Immature natural killer cell (primary cell): ENCODE results near the gene PLAC8L1. TPM values are rescaled to one million over a fixed set of nuclear protein-coding genes. Genes with fewer than 3 reads are reported as not detected.

Source experiments
- DNase-seq, 3 donors: peaks; one replicate each; pipeline ENCODE4 v3.0.0; 2022; ENCODE audit warnings: mixed read lengths in 1 of 3
- H3K27ac Mint-ChIP-seq, 6 donors: one replicate each; pipeline ENCODE4 v1.8.0; 2020; ENCODE audit warnings: mixed read lengths in 6 of 6, mild to moderate bottlenecking in 5 of 6, inconsistent platforms in 4 of 6, moderate library complexity in 3 of 6
- H3K27me3 Mint-ChIP-seq, 3 donors: one replicate each; pipeline ENCODE4 v1.8.0; 2020 to 2021; ENCODE audit warnings: low read depth in 3 of 3, mild to moderate bottlenecking in 3 of 3, mixed read lengths in 3 of 3, moderate library complexity in 3 of 3, inconsistent platforms in 1 of 3
- H3K36me3 Mint-ChIP-seq, 3 donors: one replicate each; pipeline ENCODE4 v1.8.0; 2020; ENCODE audit warnings: mixed read lengths in 3 of 3, inconsistent platforms in 2 of 3, mild to moderate bottlenecking in 2 of 3
- H3K4me1 Mint-ChIP-seq, 2 donors: one replicate each; pipeline ENCODE4 v1.8.0; 2020; ENCODE audit warnings: inconsistent platforms in 2 of 2, mild to moderate bottlenecking in 2 of 2, mixed read lengths in 2 of 2, moderate library complexity in 1 of 2
- H3K4me3 Mint-ChIP-seq, 5 donors: one replicate each; pipeline ENCODE4 v1.8.0; 2020; ENCODE audit warnings: mild to moderate bottlenecking in 5 of 5, mixed read lengths in 5 of 5, inconsistent platforms in 3 of 5, moderate library complexity in 3 of 5
- H3K9me3 Mint-ChIP-seq, 6 donors: one replicate each; pipeline ENCODE4 v1.8.0; 2020; ENCODE audit warnings: mild to moderate bottlenecking in 6 of 6, mixed read lengths in 6 of 6, inconsistent platforms in 4 of 6, moderate library complexity in 3 of 6
- polyA plus RNA-seq, 3 donors: library from polyadenylated mRNA; unstranded; fragments of 300-500 nt; fragmentation: Illumina TruSeq; gene quantifications; one replicate each; pipeline ENCODE4 v1.2.3, GENCODE V29; 2021

The PLAC8L1 gene
- polyA plus RNA-seq, 3 donors from 2014 or later, result not detected

DNA sequence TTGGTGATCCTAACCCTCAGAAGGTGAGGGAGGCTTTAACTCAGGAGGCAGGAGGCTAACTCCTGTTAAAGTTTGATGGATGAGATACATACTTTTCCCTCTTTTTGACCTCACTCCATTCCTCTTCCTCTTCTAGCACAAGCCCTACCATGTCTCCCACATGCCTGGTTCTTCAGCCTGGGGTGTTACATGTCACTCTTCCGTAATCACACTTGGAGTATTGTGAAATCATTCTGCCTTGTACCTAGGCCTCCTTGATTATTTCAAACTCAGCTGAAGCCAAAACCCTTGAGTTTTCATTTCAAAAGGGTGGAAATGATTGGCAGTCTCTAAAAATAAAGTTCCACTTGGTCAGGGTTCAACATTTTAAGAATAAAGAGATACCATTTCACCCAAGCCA is 1.8 kb downstream of the PLAC8L1 start:
- no peak overlapping the region for H3K4me3 Mint-ChIP-seq
- DNase-seq, result no peak
- H3K27me3 Mint-ChIP-seq, result no peaks in the 10 kb centered on the region
- peaks cover 0 to 9% (median 8%) of the 10 kb centered on the region in 3 donors for H3K36me3 Mint-ChIP-seq
- no peak overlapping the region for H3K27ac Mint-ChIP-seq
- no peaks in the 10 kb centered on the region for H3K4me1 Mint-ChIP-seq
- H3K9me3 Mint-ChIP-seq, result no peaks in the 10 kb centered on the region

DNA sequence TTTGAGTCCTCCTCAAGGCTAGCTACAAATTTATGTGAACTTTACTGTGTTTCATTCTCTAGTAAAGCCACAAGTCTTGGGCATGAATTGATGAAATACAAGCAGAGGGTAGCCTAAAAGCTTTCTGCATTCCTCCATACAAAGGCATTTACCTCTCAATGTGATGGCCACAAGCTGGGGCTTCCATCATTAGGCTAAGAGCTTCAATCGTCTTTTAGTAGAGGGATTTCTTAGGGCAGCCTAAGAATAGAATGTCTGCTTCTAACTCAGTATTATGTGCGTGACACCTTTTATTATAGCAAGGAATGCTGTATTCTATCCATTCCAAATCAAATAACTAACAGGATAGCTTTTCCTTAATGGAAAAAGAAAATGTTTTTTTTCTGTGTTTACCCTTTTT is 3.7 kb downstream of the PLAC8L1 start:
- no peaks in the 10 kb centered on the region for H3K4me1 Mint-ChIP-seq
- no peaks in the 10 kb centered on the region for H3K27me3 Mint-ChIP-seq
- H3K27ac Mint-ChIP-seq, result peak overlapping the region in 1 of 6 donors; percentile 21
- peaks cover 0 to 9% (median 8%) of the 10 kb centered on the region in 3 donors for H3K36me3 Mint-ChIP-seq
- DNase-seq, result no peak
- H3K9me3 Mint-ChIP-seq, result no peaks in the 10 kb centered on the region
- H3K4me3 Mint-ChIP-seq, result no peak overlapping the region

DNA sequence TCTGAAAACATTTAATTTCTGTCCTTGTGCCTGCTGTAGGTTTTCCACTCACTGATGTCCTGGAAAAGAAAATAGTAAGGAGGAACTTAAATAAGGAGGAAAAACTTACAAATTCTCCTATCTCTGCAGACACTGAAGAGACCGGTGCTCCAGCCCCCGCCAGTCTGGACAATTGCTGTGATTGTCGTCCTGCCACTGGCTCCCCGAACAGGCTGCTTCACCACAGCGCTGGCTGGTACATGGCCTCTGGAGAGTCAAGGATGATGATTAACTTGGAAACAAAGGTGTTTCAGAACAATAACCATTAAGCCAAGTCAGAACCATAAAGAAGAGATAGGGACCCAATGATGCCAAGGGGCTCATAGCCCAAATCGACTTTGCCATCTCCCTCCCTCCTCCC is 7.3 kb downstream of the PLAC8L1 start:
- H3K4me1 Mint-ChIP-seq, result no peaks in the 10 kb centered on the region
- no peak for DNase-seq
- no peak overlapping the region for H3K4me3 Mint-ChIP-seq
- no peaks in the 10 kb centered on the region for H3K36me3 Mint-ChIP-seq
- no peak overlapping the region for H3K27ac Mint-ChIP-seq
- peaks cover 0 to 2% (median 0%) of the 10 kb centered on the region in 3 donors for H3K27me3 Mint-ChIP-seq
- no peaks in the 10 kb centered on the region for H3K9me3 Mint-ChIP-seq

DNA sequence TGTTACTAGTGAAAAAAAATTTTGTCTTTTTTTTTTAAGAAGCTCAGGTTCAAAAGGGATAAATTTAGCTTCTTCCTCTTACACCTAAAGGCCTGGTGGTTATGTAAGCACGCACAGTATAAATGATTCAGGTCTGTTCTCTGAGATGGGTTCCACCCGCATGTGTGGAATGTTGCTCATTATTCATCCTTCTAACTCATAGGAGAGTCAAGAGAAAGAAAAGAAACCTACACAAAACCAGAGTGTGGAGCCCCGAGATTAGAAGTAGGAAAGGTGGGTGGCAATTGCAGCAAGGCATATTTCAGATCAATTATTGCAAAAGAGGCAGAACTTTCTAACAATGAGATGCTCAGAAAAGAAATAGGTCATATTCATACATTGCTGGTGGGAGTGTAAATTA is 13.5 kb downstream of the PLAC8L1 start:
- Mint-ChIP-seq H3K36me3 (no peaks in the 10 kb centered on the region), H3K27me3 (peaks cover 0 to 4% (median 0%) of the 10 kb centered on the region in 3 donors), H3K4me3 (no peak overlapping the region), H3K9me3 (no peaks in the 10 kb centered on the region), H3K27ac (no peak overlapping the region), H3K4me1 (no peaks in the 10 kb centered on the region)
- DNase-seq, result no peak

DNA sequence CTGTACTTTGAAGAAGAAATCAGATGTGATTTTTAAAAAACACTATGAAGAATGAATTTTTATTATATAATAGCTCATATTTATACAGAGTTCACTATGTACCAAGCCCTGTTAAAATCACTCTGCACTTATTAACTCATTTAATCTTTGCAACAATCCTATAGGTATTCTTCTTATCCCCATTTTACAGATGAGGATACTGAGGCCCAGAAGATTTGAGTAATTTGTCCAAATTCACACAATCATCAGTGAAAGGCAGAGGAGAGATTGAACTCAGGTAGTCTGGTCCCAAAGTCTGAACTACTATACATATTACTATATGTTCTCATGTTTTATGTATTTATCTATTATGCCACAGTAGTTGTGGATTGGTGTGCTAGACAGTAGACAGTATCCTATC is 16.1 kb downstream of the PLAC8L1 start:
- DNase-seq, result no peak
- Mint-ChIP-seq H3K4me1 (no peaks in the 10 kb centered on the region), H3K27ac (no peak overlapping the region), H3K4me3 (no peak overlapping the region), H3K36me3 (no peaks in the 10 kb centered on the region), H3K9me3 (no peaks in the 10 kb centered on the region), H3K27me3 (peaks cover 0 to 4% (median 0%) of the 10 kb centered on the region in 3 donors)

DNA sequence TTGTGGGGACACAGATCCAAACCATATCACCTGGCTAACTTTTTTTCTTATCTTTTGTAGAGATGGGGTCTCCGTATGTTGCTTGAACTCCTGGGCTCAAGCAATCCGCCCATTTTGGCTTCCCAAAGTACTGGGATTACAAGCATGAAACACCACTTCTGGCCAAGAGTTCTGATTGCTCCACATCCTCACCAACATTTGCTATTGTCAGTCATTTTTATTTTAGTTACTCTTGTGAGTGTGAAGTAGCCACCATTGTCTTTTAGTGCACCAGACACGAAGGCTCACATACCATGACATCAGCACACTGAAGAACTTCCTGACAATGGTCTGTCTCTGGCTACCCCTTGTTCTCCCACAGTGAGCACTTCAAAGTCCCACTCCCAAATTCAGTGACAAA is 17.3 kb downstream of the PLAC8L1 start:
- Mint-ChIP-seq H3K27me3 (peaks cover 0 to 2% (median 0%) of the 10 kb centered on the region in 3 donors), H3K9me3 (no peaks in the 10 kb centered on the region), H3K27ac (no peak overlapping the region), H3K36me3 (no peaks in the 10 kb centered on the region), H3K4me1 (no peaks in the 10 kb centered on the region), H3K4me3 (no peak overlapping the region)
- DNase-seq, result no peak

DNA sequence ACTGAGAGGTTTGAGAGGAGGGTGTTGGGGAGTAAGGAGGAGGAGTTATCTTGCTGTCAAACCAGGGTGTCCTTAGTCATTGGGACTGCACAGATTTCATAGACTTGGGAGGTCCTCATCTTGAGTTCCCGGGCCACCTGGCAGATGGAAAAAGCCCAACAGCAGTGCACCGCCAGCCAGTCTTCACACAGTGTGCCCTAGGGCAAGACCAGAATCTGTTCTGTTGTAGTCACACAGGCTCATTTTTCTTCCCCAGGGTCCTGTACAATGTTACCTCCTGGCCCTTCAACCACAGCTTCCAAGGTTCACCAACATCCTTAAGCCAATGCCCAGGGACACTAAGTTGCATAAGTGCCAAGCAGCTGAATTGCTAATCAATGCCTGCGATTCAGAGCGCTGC is 21.0 kb downstream of the PLAC8L1 start:
- Mint-ChIP-seq H3K27me3 (peaks cover 0 to 2% (median 0%) of the 10 kb centered on the region in 3 donors), H3K27ac (no peak overlapping the region), H3K36me3 (no peaks in the 10 kb centered on the region), H3K4me1 (peaks cover 8 to 11% of the 10 kb centered on the region in 2 donors), H3K4me3 (no peak overlapping the region), H3K9me3 (no peaks in the 10 kb centered on the region)
- no peak for DNase-seq

DNA sequence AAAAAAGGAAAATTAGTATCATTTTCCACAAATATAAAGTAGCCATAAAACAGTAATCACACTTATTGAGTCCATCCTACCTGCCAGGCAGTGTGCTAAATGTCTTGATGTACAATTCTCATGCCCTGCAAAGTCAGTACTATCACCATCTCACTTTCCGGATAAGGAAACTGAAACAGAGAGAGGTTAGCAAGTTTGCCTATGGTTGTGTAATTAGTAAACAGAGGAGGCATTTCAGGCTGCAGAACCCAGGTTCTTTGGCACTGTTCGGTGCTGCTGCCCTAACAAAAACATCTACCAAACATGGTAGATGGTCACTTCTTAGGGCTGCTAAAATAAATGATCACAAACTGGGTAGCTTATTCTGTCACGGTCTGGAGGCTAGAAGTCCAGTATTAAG is 22.6 kb downstream of the PLAC8L1 start:
- Mint-ChIP-seq H3K27me3 (peaks cover 0 to 2% (median 0%) of the 10 kb centered on the region in 3 donors), H3K4me1 (peaks cover 18 to 26% of the 10 kb centered on the region in 2 donors), H3K9me3 (no peaks in the 10 kb centered on the region), H3K4me3 (no peak overlapping the region), H3K27ac (no peak overlapping the region), H3K36me3 (no peaks in the 10 kb centered on the region)
- no peak for DNase-seq

DNA sequence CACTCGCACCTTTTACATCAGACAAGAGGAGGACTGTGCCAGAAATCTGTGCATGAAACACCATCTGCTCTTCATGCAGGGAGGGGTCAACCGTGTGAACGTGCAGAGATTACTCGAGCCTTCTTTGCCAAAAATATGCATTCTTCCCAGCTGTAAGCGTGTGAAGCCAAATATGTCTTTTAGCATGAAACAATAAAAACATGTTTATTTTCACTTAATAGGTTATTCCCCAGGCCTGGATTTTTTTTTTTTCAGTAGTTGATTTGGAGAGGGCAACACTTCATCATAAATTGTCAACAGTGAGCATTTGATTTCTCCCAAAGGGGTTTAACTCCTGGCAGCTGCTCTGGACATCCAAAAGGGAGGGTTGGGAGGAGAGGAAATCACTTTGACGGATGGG is 23.8 kb downstream of the PLAC8L1 start:
- peaks cover 18 to 26% of the 10 kb centered on the region in 2 donors for H3K4me1 Mint-ChIP-seq
- no peak overlapping the region for H3K4me3 Mint-ChIP-seq
- H3K27me3 Mint-ChIP-seq, result peaks cover 0 to 2% (median 2%) of the 10 kb centered on the region in 3 donors
- no peak overlapping the region for H3K27ac Mint-ChIP-seq
- H3K36me3 Mint-ChIP-seq, result no peaks in the 10 kb centered on the region
- peaks cover 0 to 3% (median 0%) of the 10 kb centered on the region in 6 donors for H3K9me3 Mint-ChIP-seq
- no peak for DNase-seq

DNA sequence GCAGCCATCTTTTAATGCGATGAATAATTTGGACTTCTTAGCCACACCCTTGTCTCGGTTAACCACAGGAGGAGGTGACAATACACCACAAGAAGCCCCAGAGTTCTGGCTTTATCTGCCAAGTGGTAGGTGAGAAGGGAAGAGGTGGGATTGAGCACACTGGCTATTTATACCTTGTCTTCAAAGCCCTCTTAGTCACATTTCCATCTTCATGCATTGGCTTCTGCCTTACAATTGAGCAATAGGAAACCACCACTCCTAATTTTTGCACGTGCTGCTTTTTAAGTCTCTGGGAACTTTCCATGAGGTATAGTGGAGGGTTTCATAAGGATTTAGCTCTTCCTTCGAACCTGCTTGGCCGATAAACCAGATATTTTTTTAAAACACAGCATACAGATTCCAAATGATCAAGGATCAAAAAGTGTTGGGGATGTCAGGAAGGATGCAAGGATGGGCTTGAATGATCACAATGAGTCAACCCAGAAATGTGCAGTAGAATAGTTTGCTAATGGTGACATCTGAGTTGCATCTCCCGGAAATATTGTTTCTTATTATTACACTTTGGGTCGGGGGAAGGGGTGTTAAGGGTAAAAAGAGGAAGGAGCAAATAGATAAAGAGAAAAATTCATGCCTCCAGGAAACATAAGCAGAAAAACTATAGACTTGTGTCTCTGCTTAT is 25.5 kb downstream of the PLAC8L1 start:
- DNase-seq, result peak; percentile 2 to 18 (median 6)
- Mint-ChIP-seq H3K27ac (peak overlapping the region in 1 of 6 donors; percentile 6), H3K9me3 (peaks cover 0 to 3% (median 0%) of the 10 kb centered on the region in 6 donors), H3K36me3 (no peaks in the 10 kb centered on the region), H3K27me3 (peaks cover 0 to 3% (median 2%) of the 10 kb centered on the region in 3 donors), H3K4me3 (peak overlapping the region in 2 of 5 donors; percentile 30 to 62), H3K4me1 (peaks cover 18 to 26% of the 10 kb centered on the region in 2 donors)

DNA sequence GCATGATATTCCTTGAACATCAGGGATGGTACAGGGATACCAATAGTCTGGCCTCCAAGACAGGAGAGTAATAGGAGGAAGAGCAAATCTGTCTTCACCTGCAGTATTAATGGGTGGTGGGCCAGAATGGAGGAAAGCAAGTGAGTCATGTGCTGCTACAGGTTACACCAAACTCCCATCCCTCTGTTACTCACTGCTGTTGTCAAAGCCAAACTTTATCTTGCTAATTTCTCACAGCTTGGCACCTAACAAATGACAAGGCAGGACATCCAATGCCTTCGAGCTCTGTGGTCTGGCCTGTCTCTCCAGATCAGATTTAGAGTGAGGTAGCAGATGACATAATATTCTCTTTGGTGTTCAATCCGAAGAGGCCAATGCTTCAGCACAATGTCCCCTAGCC is 26.8 kb downstream of the PLAC8L1 start:
- H3K9me3 Mint-ChIP-seq, result peaks cover 0 to 3% (median 0%) of the 10 kb centered on the region in 6 donors
- peaks cover 18 to 26% of the 10 kb centered on the region in 2 donors for H3K4me1 Mint-ChIP-seq
- peaks cover 2 to 3% (median 2%) of the 10 kb centered on the region in 3 donors for H3K27me3 Mint-ChIP-seq
- no peaks in the 10 kb centered on the region for H3K36me3 Mint-ChIP-seq
- H3K27ac Mint-ChIP-seq, result no peak overlapping the region
- no peak overlapping the region for H3K4me3 Mint-ChIP-seq
- no peak for DNase-seq

DNA sequence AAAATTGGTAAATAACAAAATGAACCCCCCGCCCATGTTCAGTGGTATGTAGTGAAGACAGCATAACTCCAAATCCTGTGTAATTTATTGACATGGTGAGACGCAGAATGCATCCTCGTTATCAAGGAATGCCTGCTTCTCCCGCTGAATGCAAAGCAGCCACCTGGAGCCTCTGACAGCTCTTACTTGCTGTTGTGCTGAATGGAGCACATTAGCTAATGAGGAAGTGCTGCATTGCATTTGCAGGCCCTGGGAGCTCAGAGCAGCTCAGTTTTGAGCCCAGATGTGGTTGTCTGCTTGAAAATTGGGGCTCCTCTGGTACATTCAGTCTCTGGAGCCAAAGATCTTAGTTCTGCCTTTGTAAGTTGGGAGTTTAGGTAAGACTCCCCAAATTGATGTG is 28.9 kb downstream of the PLAC8L1 start:
- Mint-ChIP-seq H3K4me1 (peaks cover 18 to 26% of the 10 kb centered on the region in 2 donors), H3K27ac (no peak overlapping the region), H3K4me3 (no peak overlapping the region), H3K27me3 (peaks cover 2 to 6% (median 3%) of the 10 kb centered on the region in 3 donors), H3K36me3 (no peaks in the 10 kb centered on the region), H3K9me3 (peaks cover 0 to 5% (median 0%) of the 10 kb centered on the region in 6 donors)
- no peak for DNase-seq

DNA sequence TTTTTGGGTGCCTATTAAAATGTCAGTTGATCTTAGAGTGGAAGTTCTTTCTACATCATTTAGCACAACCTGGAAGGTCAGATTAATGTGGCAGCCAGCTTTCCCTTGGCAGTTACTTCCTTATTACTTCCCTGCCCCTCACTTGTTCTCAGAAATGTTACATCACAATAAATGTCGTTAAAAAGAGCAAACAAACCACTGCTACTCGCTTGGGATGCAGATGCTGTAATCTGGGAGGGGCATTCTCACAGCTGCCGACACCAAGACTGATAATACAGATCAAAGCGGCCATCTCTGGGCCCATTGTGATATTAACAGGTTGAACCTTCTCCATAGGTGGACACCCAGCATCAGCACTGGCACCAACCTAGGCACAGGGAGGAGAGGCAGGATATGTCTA is 29.3 kb downstream of the PLAC8L1 start:
- H3K27me3 Mint-ChIP-seq, result peaks cover 2 to 6% (median 3%) of the 10 kb centered on the region in 3 donors
- no peak overlapping the region for H3K27ac Mint-ChIP-seq
- H3K4me1 Mint-ChIP-seq, result peaks cover 18 to 26% of the 10 kb centered on the region in 2 donors
- peaks cover 0 to 5% (median 0%) of the 10 kb centered on the region in 6 donors for H3K9me3 Mint-ChIP-seq
- H3K4me3 Mint-ChIP-seq, result no peak overlapping the region
- no peaks in the 10 kb centered on the region for H3K36me3 Mint-ChIP-seq
- no peak for DNase-seq

DNA sequence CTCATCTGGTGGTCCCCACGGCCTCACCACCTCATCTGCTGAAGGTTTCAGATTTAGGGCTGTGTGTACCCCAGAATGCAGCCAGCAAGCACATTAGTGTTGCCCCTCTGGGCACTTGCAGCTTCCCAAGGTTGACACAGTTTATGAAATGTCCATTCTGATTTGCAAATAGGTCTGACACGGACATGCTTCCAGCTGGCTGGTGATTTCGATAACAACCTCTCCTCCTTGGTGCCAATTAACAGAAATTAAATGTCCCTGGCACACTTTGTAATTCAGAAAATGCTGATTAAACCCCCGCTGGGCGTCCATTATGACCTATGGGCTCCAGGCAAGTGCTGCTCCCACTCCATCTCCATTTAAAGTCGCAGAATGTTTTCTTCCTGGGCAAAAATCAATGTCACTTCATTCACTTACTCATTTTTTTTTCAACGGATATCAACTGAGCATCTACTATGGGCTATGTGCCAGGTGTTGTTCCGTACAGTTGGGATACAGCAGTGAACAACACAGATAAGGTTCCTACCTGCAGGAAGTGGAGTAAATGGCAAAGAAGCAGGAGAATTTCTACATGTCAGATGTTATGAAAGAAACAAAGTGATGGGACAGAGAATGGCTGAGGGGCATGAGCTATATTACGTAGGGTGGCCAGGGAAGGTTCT is 32.0 kb downstream of the PLAC8L1 start:
- no peak for DNase-seq
- H3K4me1 Mint-ChIP-seq, result peaks cover 1 to 4% of the 10 kb centered on the region in 2 donors
- peaks cover 2 to 4% (median 3%) of the 10 kb centered on the region in 3 donors for H3K27me3 Mint-ChIP-seq
- no peak overlapping the region for H3K4me3 Mint-ChIP-seq
- H3K27ac Mint-ChIP-seq, result no peak overlapping the region
- H3K9me3 Mint-ChIP-seq, result peaks cover 0 to 5% (median 0%) of the 10 kb centered on the region in 6 donors
- H3K36me3 Mint-ChIP-seq, result no peaks in the 10 kb centered on the region
